GM23248 (cell line): ENCODE data around the gene DLST.

Experiments
- EZH2 ChIP-seq: fragments of 200-600 bp; sonication (generic); IDR thresholded peaks from 2 replicates; pipeline ENCODE4 v1.6.1; 2018; ENCODE audit warnings: antibody characterized with exemption, mild to moderate bottlenecking; ENCODE audit not compliant: insufficient read depth, poor library complexity, severe bottlenecking
- EZH2phosphoT487 ChIP-seq: fragments of 200-600 bp; sonication (generic); IDR thresholded peaks from 2 replicates; pipeline ENCODE4 v1.6.1; 2018; ENCODE audit warnings: antibody characterized with exemption, moderate library complexity, mild to moderate bottlenecking, low read depth; ENCODE audit not compliant: insufficient read depth

- TF ChIP-seq EZH2 = no peak
- TF ChIP-seq EZH2phosphoT487 = no peak
These were observed 71.2 kb downstream of the DLST start for GRCh38 chr14:74952697-74953484.
